GM12873 (cell line): ENCODE data around the gene ZNF600.

Experiments used
- CTCF ChIP-seq: IDR thresholded peaks from 2 replicates; pipeline ENCODE4 v1.5.1; 2012; ENCODE audit warnings: low read depth, mild to moderate bottlenecking, moderate library complexity, low read length, control low read depth; ENCODE audit not compliant: insufficient read depth; ENCODE audit errors: missing control alignments

The ZNF600 gene

GRCh38 chr19:52739576-52739975, 47.0 kb downstream of the ZNF600 start:
- TF ChIP-seq CTCF = no peak

- no peak for TF ChIP-seq CTCF
These were observed 50.9 kb downstream of the ZNF600 start for GRCh38 chr19:52735734-52736133.

GRCh38 chr19:52734893-52735661, 51.5 kb downstream of the ZNF600 start, which contains the start of gene ZNF611:
ZNF611 (minus strand) TSS chr19:52735044; CDS start chr19:52715894, 19,150 bp downstream.
- peak; percentile 63 for TF ChIP-seq CTCF

- TF ChIP-seq CTCF = no peak
These were observed 52.2 kb downstream of the ZNF600 start for GRCh38 chr19:52734331-52734892.

GRCh38 chr19:52725528-52725961, 61.0 kb downstream of the ZNF600 start:
- no peak for TF ChIP-seq CTCF

- TF ChIP-seq CTCF = no peak
These were observed 61.7 kb downstream of the ZNF600 start for GRCh38 chr19:52724701-52725514.

- no peak for TF ChIP-seq CTCF
These were observed 64.3 kb downstream of the ZNF600 start for GRCh38 chr19:52722062-52723003.
